Hepatocyte (in vitro differentiated cells): ENCODE data around the gene OSBPL2. TPM values are rescaled to one million over a fixed set of nuclear protein-coding genes. Genes with fewer than 3 reads are reported as not detected.

Experiments
- DNase-seq: peaks from one replicate; pipeline ENCODE4 v3.0.0-alpha.2; 2016; ENCODE audit warnings: low spot score
- H2AFZ ChIP-seq: fragments of 200-600 bp; sonication (generic); 2 replicates; pipeline ENCODE4 v1.6.0; 2016; ENCODE audit warnings: antibody characterized with exemption, mild to moderate bottlenecking
- H3K27ac ChIP-seq: fragments of 200-600 bp; sonication (generic); 2 replicates; pipeline ENCODE4 v1.5.1; 2016; ENCODE audit warnings: mild to moderate bottlenecking
- H3K27me3 ChIP-seq: fragments of 200-600 bp; sonication (generic); 2 replicates; pipeline ENCODE4 v1.6.1; 2016
- H3K36me3 ChIP-seq: fragments of 200-600 bp; sonication (generic); replicated peaks from 2 replicates; pipeline ENCODE4 v1.5.1; 2016; ENCODE audit warnings: low read depth; ENCODE audit not compliant: insufficient read depth
- H3K4me1 ChIP-seq: fragments of 200-600 bp; sonication (generic); 2 replicates; pipeline ENCODE4 v1.5.1; 2016; ENCODE audit warnings: mild to moderate bottlenecking, moderate library complexity; ENCODE audit not compliant: insufficient read depth
- H3K4me2 ChIP-seq: fragments of 200-600 bp; sonication (generic); 2 replicates; pipeline ENCODE4 v1.6.0; 2016
- H3K4me3 ChIP-seq: fragments of 200-600 bp; sonication (generic); 2 replicates; pipeline ENCODE4 v1.5.1; 2016; ENCODE audit warnings: mild to moderate bottlenecking
- H3K79me2 ChIP-seq: fragments of 200-600 bp; sonication (generic); 2 replicates; pipeline ENCODE4 v1.6.0; 2017; ENCODE audit warnings: mild to moderate bottlenecking
- H3K9me2 ChIP-seq: fragments of 200-600 bp; sonication (generic); replicated peaks from 2 replicates; pipeline ENCODE4 v1.6.0; 2017; ENCODE audit warnings: mild to moderate bottlenecking; ENCODE audit not compliant: insufficient read depth
- H3K9me3 ChIP-seq: fragments of 200-600 bp; sonication (generic); 2 replicates; pipeline ENCODE4 v1.5.1; 2016; ENCODE audit warnings: low read depth, mild to moderate bottlenecking
- H4K20me1 ChIP-seq: fragments of 200-600 bp; sonication (generic); 2 replicates; pipeline ENCODE4 v1.6.0; 2016; ENCODE audit warnings: mild to moderate bottlenecking; ENCODE audit not compliant: insufficient read depth, poor library complexity, severe bottlenecking
- EZH2 ChIP-seq: fragments of 200-600 bp; sonication (generic); IDR thresholded peaks from 2 replicates; pipeline ENCODE4 v1.6.1; 2016; ENCODE audit warnings: antibody characterized with exemption, mild to moderate bottlenecking, borderline replicate concordance
- EZH2phosphoT487 ChIP-seq: fragments of 200-600 bp; sonication (generic); IDR thresholded peaks from one replicate; pipeline ENCODE4 v1.6.1; 2018; ENCODE audit warnings: antibody characterized with exemption, mild to moderate bottlenecking, low read depth, moderate library complexity; ENCODE audit not compliant: unreplicated experiment, severe bottlenecking
- WGBS: methylation state at CpG from one replicate; pipeline ENCODE4 v1.1.6; 2016; ENCODE audit warnings: low lambda C conversion rate; ENCODE audit errors: missing lambda C conversion rate; 5-methylcytosine and 5-hydroxymethylcytosine counted together
- polyA plus RNA-seq: library from polyadenylated mRNA; unstranded; fragments of >200 nt; fragmentation: Nextera tagmentation; extraction: Ambion mirVana; gene quantifications from 2 replicates; pipeline ENCODE4 v1.2.1, GENCODE V29; 2016
- total RNA-seq: library from RNA; depleted of rRNA; stranded (reverse); fragments of >200 nt; gene quantifications from 2 replicates; pipeline ENCODE4 v1.2.3, GENCODE V29; 2014
- TF ChIP-seq, protein P1 (sequence below): fragments of 200-600 bp; sonication (generic); IDR thresholded peaks from 2 replicates; pipeline ENCODE4 v1.5.1; 2016; ENCODE audit warnings: antibody characterized with exemption, mild to moderate bottlenecking; ENCODE audit not compliant: poor library complexity

OSBPL2 gene
- total and polyA plus RNA-seq, 2 experiments from 2014 or later = 40.5 to 45.9 TPM

DNA sequence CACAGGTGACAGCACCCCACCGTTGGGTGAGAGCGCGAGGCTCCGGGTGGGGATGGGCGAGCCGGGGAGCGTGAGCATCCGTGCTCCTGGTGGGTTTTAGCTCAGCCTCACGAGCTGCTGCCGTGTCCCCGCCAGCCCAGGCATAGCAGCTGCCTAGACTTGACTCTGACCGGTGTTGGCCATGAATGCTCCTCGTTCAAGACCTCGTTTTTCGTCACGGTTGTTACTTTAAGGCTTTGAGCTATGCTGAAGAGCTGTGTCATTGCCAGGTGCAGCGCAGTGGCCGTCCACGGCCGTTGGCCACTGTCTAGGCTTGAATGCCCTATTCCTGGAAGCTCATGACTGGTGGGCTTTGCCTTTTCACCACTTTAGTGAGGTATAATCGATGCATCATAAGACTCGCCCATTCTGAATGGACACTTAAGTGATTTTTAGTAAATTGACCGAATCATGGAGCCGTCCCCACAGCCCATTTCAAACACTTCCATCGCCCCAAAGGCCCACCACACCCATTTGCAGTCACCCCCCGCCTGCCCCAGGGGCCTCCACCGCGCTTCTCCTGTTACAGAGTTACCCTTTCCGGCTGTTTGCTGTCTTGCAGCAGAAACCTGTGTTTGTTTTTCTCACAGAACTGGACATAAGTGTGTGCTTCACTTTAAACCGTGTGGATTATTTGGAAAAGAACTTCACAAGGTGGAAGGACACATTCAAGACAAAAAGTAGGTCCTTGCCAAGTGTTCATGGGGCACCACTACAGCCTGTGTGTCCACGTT, 43.0 kb downstream of the OSBPL2 start:
- Histone ChIP-seq H3K27me3 (no peaks in the 10 kb centered on the region), H3K27ac (no peak overlapping the region), H3K36me3 (no peaks in the 10 kb centered on the region), H3K79me2 (peaks cover 3% of the 10 kb centered on the region), H3K9me3 (no peaks in the 10 kb centered on the region), H4K20me1 (peaks cover 4% of the 10 kb centered on the region), H3K4me2 (no peak overlapping the region), H3K4me3 (no peak overlapping the region), H3K4me1 (no peaks in the 10 kb centered on the region), H3K9me2 (no peaks in the 10 kb centered on the region), H2AFZ (no peak overlapping the region)
- 96% methylated on average over 31 of the region's 31 CpGs for WGBS
- no peak for DNase-seq
- TF ChIP-seq, protein P1, sequence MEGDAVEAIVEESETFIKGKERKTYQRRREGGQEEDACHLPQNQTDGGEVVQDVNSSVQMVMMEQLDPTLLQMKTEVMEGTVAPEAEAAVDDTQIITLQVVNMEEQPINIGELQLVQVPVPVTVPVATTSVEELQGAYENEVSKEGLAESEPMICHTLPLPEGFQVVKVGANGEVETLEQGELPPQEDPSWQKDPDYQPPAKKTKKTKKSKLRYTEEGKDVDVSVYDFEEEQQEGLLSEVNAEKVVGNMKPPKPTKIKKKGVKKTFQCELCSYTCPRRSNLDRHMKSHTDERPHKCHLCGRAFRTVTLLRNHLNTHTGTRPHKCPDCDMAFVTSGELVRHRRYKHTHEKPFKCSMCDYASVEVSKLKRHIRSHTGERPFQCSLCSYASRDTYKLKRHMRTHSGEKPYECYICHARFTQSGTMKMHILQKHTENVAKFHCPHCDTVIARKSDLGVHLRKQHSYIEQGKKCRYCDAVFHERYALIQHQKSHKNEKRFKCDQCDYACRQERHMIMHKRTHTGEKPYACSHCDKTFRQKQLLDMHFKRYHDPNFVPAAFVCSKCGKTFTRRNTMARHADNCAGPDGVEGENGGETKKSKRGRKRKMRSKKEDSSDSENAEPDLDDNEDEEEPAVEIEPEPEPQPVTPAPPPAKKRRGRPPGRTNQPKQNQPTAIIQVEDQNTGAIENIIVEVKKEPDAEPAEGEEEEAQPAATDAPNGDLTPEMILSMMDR = no peak
- no peak for TF ChIP-seq EZH2
- TF ChIP-seq EZH2phosphoT487 = no peak

DNA sequence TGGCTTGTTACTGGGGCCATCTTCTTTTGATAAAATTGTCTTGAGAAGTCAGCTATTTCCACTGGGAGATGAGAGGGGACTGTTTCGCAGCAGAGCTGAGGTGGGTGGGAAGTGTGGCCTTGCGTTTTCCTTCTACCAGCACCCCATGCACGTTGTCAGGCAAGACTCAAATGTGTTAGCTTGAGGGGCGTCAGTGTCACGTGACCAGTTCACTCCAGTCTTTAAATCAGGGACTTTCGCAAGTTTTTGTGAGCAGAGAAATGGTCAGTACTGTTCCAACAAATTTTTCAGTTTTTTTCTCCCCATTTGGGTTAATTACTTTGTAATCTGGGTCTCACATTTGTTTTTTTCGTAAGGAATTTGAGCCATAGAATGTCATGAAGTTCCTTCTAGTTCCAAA, 43.8 kb downstream of the OSBPL2 start:
- Histone ChIP-seq H3K4me3 (no peak overlapping the region), H3K9me3 (no peaks in the 10 kb centered on the region), H3K9me2 (no peaks in the 10 kb centered on the region), H3K27ac (no peak overlapping the region), H3K4me1 (no peaks in the 10 kb centered on the region), H3K36me3 (no peaks in the 10 kb centered on the region), H3K27me3 (no peaks in the 10 kb centered on the region), H4K20me1 (peaks cover 4% of the 10 kb centered on the region), H3K4me2 (no peak overlapping the region), H2AFZ (no peak overlapping the region), H3K79me2 (peaks cover 3% of the 10 kb centered on the region)
- WGBS = 97% methylated on average over 7 of the region's 7 CpGs
- DNase-seq = no peak
- TF ChIP-seq EZH2phosphoT487 (no peak), EZH2 (no peak)
- TF ChIP-seq, protein P1 = no peak

DNA sequence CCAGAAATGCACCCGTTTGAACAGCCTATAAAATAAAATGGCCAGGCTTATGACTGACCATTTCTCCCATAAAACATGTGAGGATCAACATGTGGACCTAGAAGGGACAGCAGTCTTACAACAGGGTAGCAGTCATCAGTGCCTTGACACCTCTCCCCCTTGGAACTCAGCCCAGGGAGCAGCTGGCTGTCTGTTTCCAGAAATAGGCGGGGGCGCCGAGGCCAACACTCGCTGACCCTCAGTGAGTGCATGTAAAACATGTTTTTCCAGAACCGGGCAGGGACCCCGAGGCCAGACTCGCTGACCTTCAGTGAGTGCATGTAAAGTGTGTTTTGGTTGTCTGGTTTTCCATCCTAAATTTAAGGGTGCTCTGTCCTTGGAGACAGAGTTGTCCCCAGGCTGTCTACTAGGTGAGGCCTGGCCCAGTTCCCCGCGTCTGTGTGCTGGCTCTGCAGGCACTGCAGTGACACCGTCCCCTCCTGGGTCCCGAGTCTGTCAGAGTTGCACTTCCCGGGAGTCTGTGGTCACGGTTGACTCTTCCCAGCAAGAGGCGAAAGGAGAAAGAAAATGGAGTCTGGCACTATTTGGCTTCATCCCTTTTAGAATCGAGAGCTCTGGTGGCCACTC, 44.7 kb downstream of the OSBPL2 start:
- no peaks in the 10 kb centered on the region for H3K79me2 ChIP-seq
- H4K20me1 ChIP-seq = no peaks in the 10 kb centered on the region
- H3K4me2 ChIP-seq = no peak overlapping the region
- H3K4me1 ChIP-seq = no peaks in the 10 kb centered on the region
- no peak overlapping the region for H3K4me3 ChIP-seq
- H3K27ac ChIP-seq = no peak overlapping the region
- H3K9me2 ChIP-seq = no peaks in the 10 kb centered on the region
- no peak for DNase-seq
- H3K9me3 ChIP-seq = no peaks in the 10 kb centered on the region
- 86% methylated on average over 16 of the region's 16 CpGs for WGBS
- H2AFZ ChIP-seq = no peak overlapping the region
- H3K27me3 ChIP-seq = no peaks in the 10 kb centered on the region
- TF ChIP-seq, protein P1 = no peak
- TF ChIP-seq EZH2phosphoT487 (no peak), EZH2 (no peak)
- no peaks in the 10 kb centered on the region for H3K36me3 ChIP-seq
